PC-9 (cell line): Measurements from ENCODE around the gene SNRPB2. TPM values are rescaled to one million over a fixed set of nuclear protein-coding genes. Genes with fewer than 3 reads are reported as not detected.

Experiments used
- BruUV-seq: library from RNA; stranded (reverse); fragments of 400-500 nt; replicated peaks from 2 replicates; lab custom pipeline; 2021; lab: Mats Ljungman, UMichigan
- CTCF ChIA-PET: fragments of 300-600 bp; sonication (Branson Sonifier 250); formaldehyde crosslinking; loops from one replicate; lab custom pipeline; 2022; ENCODE audit warnings: antibody characterized with exemption; lab: Charles Lee
- POLR2A ChIA-PET: fragments of 300-600 bp; sonication (Branson Sonifier 250); formaldehyde crosslinking; loops from one replicate; lab custom pipeline; 2022; ENCODE audit warnings: antibody characterized with exemption; ENCODE audit not compliant: unreplicated experiment; lab: Charles Lee
- DNase-seq, 2 experiments: peaks; one replicate each; pipeline versions ENCODE4 v3.0.0 to v3.0.0-alpha.2; 2015 to 2022; ENCODE audit warnings: mixed read lengths in 1 of 2
- H2AFZ ChIP-seq: fragments of 200-600 bp; sonication (generic); 2 replicates; pipeline ENCODE4 v1.8.1; 2017; ENCODE audit warnings: antibody characterized with exemption
- H3F3A ChIP-seq: fragments of 200-600 bp; sonication (generic); 2 replicates; pipeline ENCODE4 v1.8.1; 2017; ENCODE audit warnings: antibody characterized with exemption, mild to moderate bottlenecking, low read depth; ENCODE audit not compliant: insufficient read depth
- H3K27ac ChIP-seq: fragments of 200-600 bp; sonication (generic); 2 replicates; pipeline ENCODE4 v1.6.1; 2016; ENCODE audit warnings: mixed run types
- H3K27me3 ChIP-seq: fragments of 200-600 bp; sonication (generic); 2 replicates; pipeline ENCODE4 v1.6.1; 2016; ENCODE audit warnings: low read depth, mixed run types; ENCODE audit not compliant: insufficient read depth
- H3K36me3 ChIP-seq: fragments of 200-600 bp; sonication (generic); 2 replicates; pipeline ENCODE4 v1.6.1; 2016; ENCODE audit warnings: low read depth, mixed run types
- H3K4me1 ChIP-seq: fragments of 200-600 bp; sonication (generic); replicated peaks from 2 replicates; pipeline ENCODE4 v1.6.1; 2016; ENCODE audit warnings: mixed run types; ENCODE audit not compliant: insufficient read depth
- H3K4me2 ChIP-seq: fragments of 200-600 bp; sonication (generic); 2 replicates; pipeline ENCODE4 v1.6.1; 2017; ENCODE audit warnings: mixed run types
- H3K4me3 ChIP-seq: fragments of 200-600 bp; sonication (generic); 2 replicates; pipeline ENCODE4 v1.6.1; 2016; ENCODE audit warnings: mixed run types
- H3K79me2 ChIP-seq: fragments of 200-600 bp; sonication (generic); 2 replicates; pipeline ENCODE4 v1.6.1; 2017; ENCODE audit warnings: low read depth, mixed run types
- H3K9me2 ChIP-seq: fragments of 200-600 bp; sonication (generic); 2 replicates; pipeline ENCODE4 v1.8.1; 2017; ENCODE audit warnings: mild to moderate bottlenecking; ENCODE audit not compliant: insufficient read depth
- H3K9me3 ChIP-seq: fragments of 200-600 bp; sonication (generic); 2 replicates; pipeline ENCODE4 v1.8.1; 2016; ENCODE audit warnings: low read depth; ENCODE audit not compliant: insufficient read depth
- H4K20me1 ChIP-seq: fragments of 200-600 bp; sonication (generic); 2 replicates; pipeline ENCODE4 v1.8.1; 2017; ENCODE audit not compliant: insufficient read depth
- CTCF ChIP-seq: fragments of 200-600 bp; sonication (generic); conservative IDR thresholded peaks from 2 replicates; pipeline ENCODE4 v1.6.1; 2017; ENCODE audit warnings: mixed run types, antibody characterized with exemption, mild to moderate bottlenecking, moderate library complexity
- EZH2 ChIP-seq: fragments of 200-600 bp; sonication (generic); IDR thresholded peaks from 2 replicates; pipeline ENCODE4 v1.8.0; 2017; ENCODE audit warnings: antibody characterized with exemption, low read depth
- intact Hi-C: fragments of 100-400 bp; cut with micrococcal nuclease; formaldehyde crosslinking; loops from one replicate; pipeline ENCODE4 v1.10.0; 2022; ENCODE audit not compliant: unreplicated experiment
- total RNA-seq: library from RNA; stranded (reverse); gene quantifications from 2 replicates; pipeline ENCODE4 v1.2.3, GENCODE V29; 2021

The SNRPB2 gene
- total RNA-seq, 1 experiment from 2014 or later = 57.9 TPM

- Histone ChIP-seq H3K27me3 (peaks cover 20% of the 10 kb centered on the region; the same call in 1 of the 2 replicates), H4K20me1 (no peaks in the 10 kb centered on the region), H3K4me1 (no peaks in the 10 kb centered on the region), H2AFZ (no peak overlapping the region), H3K79me2 (no peaks in the 10 kb centered on the region), H3K4me3 (no peak overlapping the region), H3K9me2 (no peaks in the 10 kb centered on the region), H3K36me3 (no peaks in the 10 kb centered on the region), H3K27ac (no peak overlapping the region), H3K9me3 (no peaks in the 10 kb centered on the region; the same call in none of the 2 replicates), H3K4me2 (no peak overlapping the region), H3F3A (no peaks in the 10 kb centered on the region)
- no peak for DNase-seq
- CTCF ChIA-PET = no interaction called here
- TF ChIP-seq CTCF = no peak
- no peak for TF ChIP-seq EZH2
- POLR2A ChIA-PET = no interaction called here
- intact Hi-C loops = no loop called here
- BruUV-seq = no TSS peak
Observed at GRCh38 chr20:16710781-16711180, 19.0 kb upstream of the SNRPB2 start.

GRCh38 chr20:16711661-16712258, 18.1 kb upstream of the SNRPB2 start:
- TF ChIP-seq EZH2 = no peak
- TF ChIP-seq CTCF = no peak

GRCh38 chr20:16712511-16712947, 17.3 kb upstream of the SNRPB2 start:
- Histone ChIP-seq H3K4me2 (no peak overlapping the region), H3K4me1 (no peaks in the 10 kb centered on the region), H3K4me3 (no peak overlapping the region), H3K79me2 (no peaks in the 10 kb centered on the region), H3K36me3 (no peaks in the 10 kb centered on the region), H3K27ac (no peak overlapping the region), H3K9me2 (no peaks in the 10 kb centered on the region), H3K27me3 (peaks cover 27% of the 10 kb centered on the region; the same call in 1 of the 2 replicates), H3F3A (no peaks in the 10 kb centered on the region), H3K9me3 (no peaks in the 10 kb centered on the region; the same call in none of the 2 replicates), H2AFZ (no peak overlapping the region), H4K20me1 (no peaks in the 10 kb centered on the region)
- CTCF ChIA-PET = no interaction called here
- DNase-seq = no peak
- TF ChIP-seq EZH2 (no peak), CTCF (no peak)
- intact Hi-C loops = no loop called here
- POLR2A ChIA-PET = no interaction called here
- no TSS peak for BruUV-seq

More at GRCh38 chr20:16711661-16712258, 18.1 kb upstream of the SNRPB2 start:
- Histone ChIP-seq H3K4me1 (no peaks in the 10 kb centered on the region), H3K36me3 (no peaks in the 10 kb centered on the region), H3K4me3 (no peak overlapping the region), H4K20me1 (no peaks in the 10 kb centered on the region), H3K79me2 (no peaks in the 10 kb centered on the region), H3K4me2 (no peak overlapping the region), H3K27me3 (peaks cover 27% of the 10 kb centered on the region; the same call in 1 of the 2 replicates), H3K9me3 (no peaks in the 10 kb centered on the region; the same call in none of the 2 replicates), H2AFZ (no peak overlapping the region), H3K9me2 (no peaks in the 10 kb centered on the region), H3K27ac (no peak overlapping the region), H3F3A (no peaks in the 10 kb centered on the region)
- no TSS peak for BruUV-seq
- no peak for DNase-seq
- POLR2A ChIA-PET = no interaction called here
- intact Hi-C loops = no loop called here
- CTCF ChIA-PET = no interaction called here
